ENCODE results near the gene PRKD2.

- TF ChIP-seq IKZF2 (IDR thresholded peaks at IDR 0.05) (no peak), CTCF (IDR thresholded peaks at IDR 0.05 in 2 of 3, conservative IDR thresholded peaks at IDR 0.05 in 1 of 3; ENCODE audit: control insufficient read depth in 2 of 3, extremely low read depth in 1 of 3, insufficient read depth in 1 of 3, low read depth in 3 of 3, low read length in 3 of 3) (no peak), EED (IDR thresholded peaks at IDR 0.05; ENCODE audit: low read depth) (no peak), USF2 (IDR thresholded peaks at IDR 0.05; ENCODE audit: borderline replicate concordance, low read depth, low read length) (no peak), PKNOX1 (IDR thresholded peaks at IDR 0.05) (no peak), YY1 (IDR thresholded peaks at IDR 0.05; ENCODE audit: low read depth, low read length) (no peak), ZBTB40 (IDR thresholded peaks at IDR 0.05; ENCODE audit: borderline replicate concordance) (no peak), POLR2A (IDR thresholded peaks at IDR 0.05; ENCODE audit: low read depth, low read length) (no peak), KLF5 (IDR thresholded peaks at IDR 0.05; ENCODE audit: partially characterized antibody) (no peak), RFX5 (IDR thresholded peaks at IDR 0.05; ENCODE audit: low read depth, low read length) (no peak), HDAC2 (IDR thresholded peaks at IDR 0.05) (no peak), SMAD1 (IDR thresholded peaks at IDR 0.05; ENCODE audit: low read depth, partially characterized antibody) (no peak), REST (IDR thresholded peaks at IDR 0.05; ENCODE audit: low read depth, low read length) (no peak), ZBTB11 (CRISPR knock-in tag; IDR thresholded peaks at IDR 0.05) (no peak)
Observed at GRCh38 chr19:46650445-46650844, 66.5 kb downstream of the PRKD2 start.

Measured in GM12878 (cell line).